Neural cell (in vitro differentiated cells): ENCODE results near the gene SYTL5. TPM values are rescaled to one million over a fixed set of nuclear protein-coding genes. Genes with fewer than 3 reads are reported as not detected.
"Not testable (repeated sequence)": the region's sequence is repeated elsewhere in the genome, so short reads cannot be mapped to it uniquely, and the experiment has no call there.

Source experiments
- H2AFZ ChIP-seq: fragments of 200-600, 300-800 bp; sonication (generic), shearing (Covaris generic); 2 replicates; pipeline ENCODE4 v1.6.0; 2014; ENCODE audit warnings: low read depth, mild to moderate bottlenecking, antibody characterized with exemption, low read length, moderate library complexity
- H3F3A ChIP-seq: fragments of 200-600 bp; shearing (Covaris generic); 2 replicates; pipeline ENCODE4 v1.6.1; 2016; ENCODE audit warnings: mild to moderate bottlenecking, moderate library complexity, mixed read lengths, antibody characterized with exemption, low read length; ENCODE audit not compliant: insufficient read depth, poor library complexity, severe bottlenecking
- H3K27ac ChIP-seq: fragments of 200-600, 300-800 bp; sonication (generic), shearing (Covaris generic); 2 replicates; pipeline ENCODE4 v1.5.1; 2014; ENCODE audit warnings: mild to moderate bottlenecking, low read length, moderate library complexity
- H3K27me3 ChIP-seq: fragments of 300-800, 200-600 bp; sonication (generic), shearing (Covaris generic); 2 replicates; pipeline ENCODE4 v1.6.0; 2014; ENCODE audit warnings: mild to moderate bottlenecking, low read depth, low read length, moderate library complexity; ENCODE audit not compliant: insufficient read depth
- H3K36me3 ChIP-seq: fragments of 300-800, 200-600 bp; sonication (generic), shearing (Covaris generic); 2 replicates; pipeline ENCODE4 v1.5.1; 2014; ENCODE audit warnings: mild to moderate bottlenecking, antibody characterized with exemption, low read length, moderate library complexity; ENCODE audit not compliant: insufficient read depth
- H3K4me2 ChIP-seq: fragments of 300-800, 200-600 bp; sonication (generic), shearing (Covaris generic); 2 replicates; pipeline ENCODE4 v1.6.0; 2014; ENCODE audit warnings: mild to moderate bottlenecking, low read length
- H3K4me3 ChIP-seq: fragments of 300-800, 200-600 bp; sonication (generic), shearing (Covaris generic); 2 replicates; pipeline ENCODE4 v1.5.1; 2014; ENCODE audit warnings: mild to moderate bottlenecking, low read length, moderate library complexity
- H3K79me2 ChIP-seq: fragments of 200-600 bp; shearing (Covaris generic); replicated peaks from 2 replicates; pipeline ENCODE4 v1.6.0; 2014; ENCODE audit warnings: mild to moderate bottlenecking, low read length, moderate library complexity; ENCODE audit not compliant: insufficient read depth
- H3K9ac ChIP-seq: fragments of 300-800, 200-600 bp; sonication (generic), shearing (Covaris generic); 2 replicates; pipeline ENCODE4 v1.6.1; 2016; ENCODE audit warnings: mild to moderate bottlenecking, low read length, mixed read lengths
- H3K9me2 ChIP-seq: fragments of 200-600 bp; shearing (Covaris generic); 2 replicates; pipeline ENCODE4 v1.6.1; 2016; ENCODE audit warnings: mild to moderate bottlenecking, low read length, mixed read lengths; ENCODE audit not compliant: insufficient read depth
- H3K9me3 ChIP-seq: fragments of 200-600, 300-800 bp; sonication (generic), shearing (Covaris generic); 2 replicates; pipeline ENCODE4 v1.6.1; 2016; ENCODE audit warnings: mild to moderate bottlenecking, mixed run types, low read length, moderate library complexity, mixed read lengths
- H4K20me1 ChIP-seq: fragments of 200-600 bp; shearing (Covaris generic); 2 replicates; pipeline ENCODE4 v1.6.1; 2016; ENCODE audit warnings: mild to moderate bottlenecking, mixed run types; ENCODE audit not compliant: insufficient read depth
- CTCF ChIP-seq: fragments of 450-650 bp; IDR thresholded peaks from 2 replicates; pipeline ENCODE4 v1.5.1; 2014; ENCODE audit warnings: antibody characterized with exemption, mild to moderate bottlenecking, moderate library complexity; ENCODE audit not compliant: poor library complexity, severe bottlenecking
- EP300 ChIP-seq: fragments of 450-650 bp; conservative IDR thresholded peaks from 2 replicates; pipeline ENCODE4 v1.6.1; 2014; ENCODE audit warnings: antibody characterized with exemption, mild to moderate bottlenecking, moderate library complexity; ENCODE audit not compliant: poor library complexity, severe bottlenecking
- EZH2 ChIP-seq: fragments of 200-600, 300-800 bp; shearing (Covaris generic), sonication (generic); IDR thresholded peaks from 2 replicates; pipeline ENCODE4 v1.6.1; 2014; ENCODE audit warnings: antibody characterized with exemption, low read length, borderline replicate concordance, mild to moderate bottlenecking; ENCODE audit not compliant: insufficient read depth, poor library complexity, severe bottlenecking
- MXI1 ChIP-seq: fragments of 450-650 bp; conservative IDR thresholded peaks from 2 replicates; pipeline ENCODE4 v1.6.1; 2014; ENCODE audit warnings: antibody characterized with exemption, mild to moderate bottlenecking; ENCODE audit not compliant: poor library complexity, severe bottlenecking
- POLR2AphosphoS5 ChIP-seq: IDR thresholded peaks from 2 replicates; pipeline ENCODE4 v1.6.1; 2012
- RAD21 ChIP-seq: fragments of 450-650 bp; conservative IDR thresholded peaks from 2 replicates; pipeline ENCODE4 v1.6.1; 2014; ENCODE audit warnings: antibody characterized with exemption, mild to moderate bottlenecking, moderate library complexity
- REST ChIP-seq: IDR thresholded peaks from 2 replicates; pipeline ENCODE4 v1.6.1; 2012; ENCODE audit warnings: borderline replicate concordance
- SMC3 ChIP-seq: fragments of 450-650 bp; conservative IDR thresholded peaks from 2 replicates; pipeline ENCODE4 v1.6.1; 2014; ENCODE audit warnings: antibody characterized with exemption, mild to moderate bottlenecking, moderate library complexity; ENCODE audit not compliant: poor library complexity
- TAF1 ChIP-seq: IDR thresholded peaks from 2 replicates; pipeline ENCODE4 v1.6.1; 2012; ENCODE audit warnings: low read depth
- polyA plus RNA-seq: library from polyadenylated mRNA; depleted of rRNA; stranded (reverse); fragments of >200 nt; gene quantifications from 2 replicates; pipeline ENCODE4 v1.2.3, GENCODE V29; 2014

The SYTL5 gene
- polyA plus RNA-seq, 1 donor from 2014 or later: 1.0 TPM

GRCh38 chrX:37986893-37987292 is 19.5 kb upstream of the SYTL5 start:
- Histone ChIP-seq H3K9ac (no peak overlapping the region), H3K36me3 (no peaks in the 10 kb centered on the region), H3F3A (no peaks in the 10 kb centered on the region), H4K20me1 (no peaks in the 10 kb centered on the region), H3K27ac (no peak overlapping the region), H3K9me2 (no peaks in the 10 kb centered on the region), H3K4me3 (no peak overlapping the region), H3K4me2 (no peak overlapping the region), H3K79me2 (no peaks in the 10 kb centered on the region), H3K9me3 (no peaks in the 10 kb centered on the region), H3K27me3 (no peaks in the 10 kb centered on the region), H2AFZ (no peak overlapping the region)
- TF ChIP-seq TAF1: no peak
- no peak for TF ChIP-seq POLR2AphosphoS5
- TF ChIP-seq REST: no peak
- TF ChIP-seq MXI1: no peak
- TF ChIP-seq EZH2: no peak
- TF ChIP-seq RAD21: no peak
- no peak for TF ChIP-seq SMC3
- TF ChIP-seq EP300: no peak
- no peak for TF ChIP-seq CTCF

GRCh38 chrX:37989304-37989703 is 17.0 kb upstream of the SYTL5 start:
- H3K27ac ChIP-seq: no peak overlapping the region
- H3K79me2 ChIP-seq: no peaks in the 10 kb centered on the region
- no peak overlapping the region for H3K4me3 ChIP-seq
- H3K27me3 ChIP-seq: no peaks in the 10 kb centered on the region
- no peaks in the 10 kb centered on the region for H3K9me3 ChIP-seq
- no peaks in the 10 kb centered on the region for H3K9me2 ChIP-seq
- no peaks in the 10 kb centered on the region for H3K36me3 ChIP-seq
- no peaks in the 10 kb centered on the region for H3F3A ChIP-seq
- H4K20me1 ChIP-seq: no peaks in the 10 kb centered on the region
- no peak overlapping the region for H2AFZ ChIP-seq
- no peak overlapping the region for H3K4me2 ChIP-seq
- H3K9ac ChIP-seq: no peak overlapping the region
- TF ChIP-seq EZH2 (no peak), POLR2AphosphoS5 (no peak), MXI1 (no peak), EP300 (no peak), REST (no peak), CTCF (no peak), RAD21 (no peak), SMC3 (no peak), TAF1 (no peak)

- not testable (repeated sequence) for H3K9me2 ChIP-seq, H3F3A ChIP-seq, H3K4me2 ChIP-seq, H3K9me3 ChIP-seq, H3K79me2 ChIP-seq, H3K27me3 ChIP-seq, H2AFZ ChIP-seq, H3K9ac ChIP-seq, H4K20me1 ChIP-seq, H3K27ac ChIP-seq, H3K36me3 ChIP-seq, H3K4me3 ChIP-seq
Measured at GRCh38 chrX:37991303-37991702, 15.1 kb upstream of the SYTL5 start.
